NCI-H446 (cell line): Measurements from ENCODE around the gene CDRT4.
"Not testable (repeated sequence)": the region's sequence is repeated elsewhere in the genome, so short reads cannot be mapped to it uniquely, and the experiment has no call there.

Experiments
- DNase-seq, 2 experiments: peaks; one replicate each; lab custom pipeline; 2025; lab: John Stamatoyannopoulos, UW

The CDRT4 gene

DNA sequence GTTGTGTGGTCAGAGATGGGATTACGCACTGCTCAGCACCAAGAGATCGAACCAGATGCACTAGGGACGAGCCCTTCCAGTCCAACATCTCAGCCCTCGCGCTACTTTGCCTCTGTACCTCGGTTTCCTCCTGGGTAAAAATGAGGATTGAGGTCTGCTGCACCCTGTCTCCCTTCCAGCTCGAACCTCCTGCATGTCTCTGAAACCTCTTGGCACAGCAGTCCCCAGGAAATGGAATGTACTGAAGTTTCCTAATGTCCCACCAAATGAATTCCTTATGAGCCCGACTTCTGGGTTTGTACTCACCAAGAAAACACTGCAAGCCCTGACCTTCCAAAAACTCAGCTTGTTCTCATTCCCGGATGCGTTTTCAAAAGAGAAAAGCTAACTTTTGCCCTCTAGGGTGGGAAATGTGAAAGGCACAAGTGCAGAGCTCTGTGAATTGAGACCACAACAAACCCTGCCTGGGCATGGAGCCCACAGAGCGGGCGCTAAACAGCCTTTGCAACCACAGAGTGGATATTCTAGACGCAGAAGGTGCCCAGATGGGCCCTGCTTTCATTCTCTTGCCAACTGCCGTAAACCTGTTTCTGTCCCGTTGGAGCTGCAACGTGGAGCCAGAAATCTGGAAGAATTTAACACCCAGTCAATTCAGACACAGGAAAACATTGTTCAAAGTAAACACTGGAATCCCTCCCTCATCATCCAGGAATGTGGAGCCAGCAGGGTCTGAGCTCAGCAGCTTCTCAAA is 10.3 kb downstream of the CDRT4 start:
- peak in 1 of 2 experiments; percentile 58 for DNase-seq

DNA sequence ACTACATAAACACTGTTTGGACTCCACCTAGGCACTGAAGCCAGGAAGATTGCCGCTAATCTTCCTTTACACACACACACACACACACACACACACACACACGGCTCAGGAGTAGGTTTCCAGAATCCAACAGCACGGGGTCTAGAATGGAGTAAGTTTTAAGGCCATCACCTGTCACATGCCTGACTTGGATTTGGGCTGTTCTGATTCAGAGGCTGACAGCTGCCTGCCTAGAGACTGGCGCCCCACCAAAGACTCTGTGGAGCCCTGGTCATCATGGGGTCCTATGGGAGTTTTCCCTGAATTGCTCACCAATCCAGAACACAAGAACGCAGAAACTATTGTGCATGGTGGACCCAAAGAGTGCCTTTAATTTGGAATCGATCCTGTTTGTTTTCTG is 10.9 kb downstream of the CDRT4 start:
- DNase-seq = no peak

DNA sequence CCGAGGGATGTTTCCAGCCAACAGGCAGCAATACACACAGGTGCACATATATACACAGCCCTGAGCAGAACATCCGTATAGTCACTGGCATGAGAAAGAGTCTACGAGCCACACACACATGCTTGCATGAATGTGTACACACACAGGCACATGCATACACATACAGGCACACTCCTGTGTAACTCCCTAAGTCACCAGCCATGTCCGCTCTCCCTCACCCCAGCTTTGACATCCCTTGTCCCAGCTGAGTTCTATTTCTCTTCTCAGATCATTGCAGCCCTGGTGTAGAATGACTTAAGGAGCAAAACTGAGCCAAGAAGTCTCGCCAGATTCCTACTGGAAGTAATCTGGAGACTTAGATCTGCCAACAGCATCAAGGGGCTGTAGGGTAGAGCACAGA is 13.1 kb downstream of the CDRT4 start:
- no peak for DNase-seq

DNA sequence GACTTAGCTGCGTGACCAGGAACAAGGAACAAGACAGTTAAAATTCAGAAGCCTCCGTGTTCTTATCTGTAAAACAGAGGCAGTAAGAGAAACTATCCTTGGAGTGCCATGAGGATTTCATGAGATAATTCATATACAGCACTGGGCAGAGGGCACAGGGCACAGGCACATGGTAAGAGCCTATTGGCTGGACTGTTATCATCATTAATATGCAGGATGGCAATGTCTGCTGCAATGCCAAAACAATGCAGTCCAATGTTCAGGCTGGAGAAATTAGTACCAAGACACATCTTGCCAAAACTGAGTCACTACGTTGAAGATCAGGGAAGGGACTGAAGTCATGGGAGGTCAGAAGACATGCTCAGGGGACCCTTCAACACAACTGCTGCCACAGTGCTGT is 13.6 kb downstream of the CDRT4 start:
- no peak for DNase-seq

DNA sequence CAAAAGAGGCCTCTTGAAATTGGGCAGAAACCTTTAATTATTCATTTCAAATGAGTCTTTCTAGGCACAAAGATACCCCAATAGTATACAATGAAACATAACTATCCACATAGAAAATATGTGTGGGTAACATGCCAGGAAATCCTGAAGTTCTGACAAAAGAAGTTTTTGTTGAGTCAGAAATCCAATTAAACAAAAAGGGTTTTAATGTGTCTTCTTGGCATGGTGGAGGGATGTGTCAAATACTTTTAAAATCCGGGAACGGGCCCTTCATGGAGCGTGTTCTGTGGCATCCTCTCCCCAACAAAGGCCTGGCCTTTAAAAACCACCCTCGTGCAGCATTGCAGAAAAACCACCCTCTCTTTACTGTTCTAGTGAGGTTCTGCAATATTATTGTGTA is 14.2 kb downstream of the CDRT4 start:
- DNase-seq = no peak

- no peak for DNase-seq
These were observed 14.7 kb downstream of the CDRT4 start for GRCh38 chr17:15452746-15453145.

DNA sequence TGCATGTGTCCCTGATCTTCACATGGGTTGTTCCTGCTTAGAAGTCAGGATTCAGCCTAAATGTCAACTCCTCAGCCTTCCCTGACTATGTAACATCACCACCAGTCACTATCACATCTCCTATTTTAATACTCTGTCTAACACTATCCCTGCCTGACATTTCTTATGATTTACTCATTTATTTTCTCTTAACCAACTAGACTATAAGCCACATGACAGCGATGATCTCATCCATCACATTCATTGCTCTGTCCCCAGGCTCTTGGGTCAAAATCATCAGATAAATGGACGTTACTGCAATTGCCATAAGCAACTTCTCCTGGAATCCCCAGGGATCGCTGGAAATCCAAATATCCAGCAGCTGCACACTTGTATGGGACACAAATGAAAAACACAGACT is 15.7 kb downstream of the CDRT4 start:
- DNase-seq = no peak

DNA sequence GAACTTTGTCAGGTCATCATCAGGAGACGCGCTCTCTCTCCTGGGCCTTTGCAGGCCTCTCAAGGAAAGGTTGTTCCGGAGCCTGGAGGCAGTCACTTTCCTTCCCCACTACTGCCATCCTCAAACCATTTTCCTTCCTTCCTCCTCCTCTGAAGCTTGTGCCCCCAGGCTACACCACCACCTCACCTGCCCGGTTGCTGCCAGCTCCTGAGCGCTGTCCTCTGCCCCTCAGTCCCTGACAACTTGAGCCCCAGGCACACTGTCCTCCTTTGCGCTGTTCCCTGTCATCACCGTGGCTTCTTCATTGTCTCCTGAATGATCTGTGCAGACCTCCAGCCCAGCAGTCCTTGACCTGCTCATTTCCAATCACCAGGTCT is 18.9 kb downstream of the CDRT4 start:
- DNase-seq = no peak

GRCh38 chr17:15447928-15448579 is 19.4 kb downstream of the CDRT4 start:
- DNase-seq = no peak

- no peak for DNase-seq
These were observed 21.4 kb downstream of the CDRT4 start for GRCh38 chr17:15446036-15446435.

GRCh38 chr17:15444805-15445204 is 22.6 kb downstream of the CDRT4 start:
- DNase-seq = no peak

GRCh38 chr17:15442311-15443180 is 24.9 kb downstream of the CDRT4 start:
- DNase-seq = no peak

DNA sequence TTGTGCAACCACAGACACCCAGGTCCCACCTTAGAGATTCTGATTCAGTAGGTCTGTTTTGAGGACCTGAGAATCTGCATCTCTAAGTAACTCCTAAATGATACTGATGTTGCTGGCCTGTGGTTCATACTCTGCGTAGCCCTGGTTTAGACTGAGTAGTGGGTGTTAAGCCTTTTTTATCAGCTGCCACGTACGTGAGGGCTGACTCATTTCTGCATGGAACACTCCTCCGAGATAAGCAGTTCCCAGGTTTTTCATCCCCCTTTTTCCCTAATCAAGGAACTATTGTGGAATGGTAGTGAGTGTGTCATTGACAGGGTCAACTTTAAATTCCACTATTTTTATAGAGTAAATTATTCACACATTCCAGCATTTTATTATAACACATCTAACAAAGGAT is 26.1 kb downstream of the CDRT4 start:
- no peak for DNase-seq

GRCh38 chr17:15440347-15440746 is 27.1 kb downstream of the CDRT4 start:
- DNase-seq = no peak

- not testable (repeated sequence) for DNase-seq
These were observed 28.0 kb downstream of the CDRT4 start for GRCh38 chr17:15439205-15439985.

DNA sequence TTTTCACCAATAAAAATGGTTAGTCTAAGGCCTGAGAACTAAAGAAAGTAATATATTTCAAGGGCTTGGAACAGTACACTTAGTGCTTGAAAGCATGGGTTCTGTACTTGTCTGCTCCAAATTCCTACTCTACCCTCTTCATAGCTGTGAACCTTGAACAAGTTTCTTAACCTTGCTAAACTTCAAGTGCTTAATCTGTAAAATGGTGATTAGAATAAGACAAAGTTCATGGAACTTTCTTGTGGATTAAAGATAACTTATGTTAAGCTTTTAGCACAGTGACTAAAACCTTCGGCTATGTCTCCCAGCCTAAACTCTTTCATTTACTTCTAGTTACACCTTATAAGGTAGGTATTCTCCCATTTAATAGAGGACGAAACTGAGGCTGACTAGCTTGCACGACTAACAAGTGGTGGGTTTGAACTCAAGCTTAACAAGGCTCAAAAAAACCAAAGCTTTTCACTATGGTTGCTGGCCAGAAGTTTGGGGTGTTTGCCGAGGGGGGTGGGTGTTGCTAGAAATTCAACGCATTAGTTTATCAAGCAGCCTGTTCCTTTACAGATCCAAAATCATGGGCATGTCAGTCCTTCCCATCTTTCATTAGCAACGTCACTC is 28.8 kb downstream of the CDRT4 start:
- DNase-seq = no peak

DNA sequence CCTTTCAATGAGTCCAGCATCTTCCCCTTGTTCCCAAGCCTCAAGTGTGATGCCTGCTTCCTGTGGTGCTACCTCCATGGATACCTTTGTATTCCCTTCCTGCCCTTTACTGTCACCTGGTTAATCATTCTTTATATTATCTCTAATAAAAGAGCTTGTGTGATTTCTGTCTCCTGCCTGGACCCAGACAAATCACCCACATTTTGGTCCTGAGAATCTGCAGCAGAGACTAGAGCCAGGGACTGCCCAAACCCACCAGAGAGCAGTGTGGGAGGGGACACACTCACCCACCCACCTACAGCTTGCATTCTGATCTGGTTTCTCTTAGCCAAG is 30.2 kb downstream of the CDRT4 start:
- no peak for DNase-seq

- no peak for DNase-seq
These were observed 30.7 kb downstream of the CDRT4 start for GRCh38 chr17:15436473-15437302.

DNA sequence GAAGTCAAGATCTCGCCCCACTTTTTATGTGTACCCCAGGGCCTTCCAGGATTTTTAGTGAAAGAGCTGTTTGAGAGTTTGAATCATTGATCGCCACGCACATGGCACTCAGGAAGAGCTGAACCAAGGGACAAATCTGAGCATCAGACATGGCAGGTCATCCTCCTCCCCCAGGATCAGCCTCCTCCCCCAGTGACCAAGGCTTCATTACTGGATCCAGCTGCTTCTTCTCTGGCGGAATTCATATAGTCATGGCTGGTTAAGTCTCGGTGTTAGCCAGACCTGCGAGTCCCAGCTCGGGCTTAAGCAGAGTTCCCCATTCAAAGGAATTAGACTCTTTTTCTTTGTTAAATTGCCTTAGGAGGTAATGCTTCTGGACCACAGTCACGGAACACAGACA is 32.5 kb downstream of the CDRT4 start:
- DNase-seq = no peak

GRCh38 chr17:15432807-15433611 is 34.4 kb downstream of the CDRT4 start:
- no peak for DNase-seq
